Measurements from ENCODE around the gene ACADVL.

Gene ACADVL

GRCh38 chr17:7222972-7223292 is 3.2 kb downstream of the ACADVL start:
- Histone ChIP-seq H3K36me3 (ENCODE audit: control insufficient read depth, insufficient read depth, low read length) (peaks cover 43% of the 10 kb centered on the region), H3K9ac (ENCODE audit: low read length) (no peak overlapping the region), H3K27ac (ENCODE audit: low read depth, low read length) (no peak overlapping the region), H3K4me1 (ENCODE audit: control insufficient read depth, insufficient read depth, low read length) (peaks cover 17% of the 10 kb centered on the region), H3K27me3 (ENCODE audit: control insufficient read depth, insufficient read depth, low read length) (no peaks in the 10 kb centered on the region), H3K4me3 (ENCODE audit: low read length) (no peak overlapping the region)

GRCh38 chr17:7223375-7223774 is 3.6 kb downstream of the ACADVL start:
- H3K36me3 ChIP-seq (ENCODE audit: control insufficient read depth, insufficient read depth, low read length) = peaks cover 44% of the 10 kb centered on the region
- H3K27me3 ChIP-seq (ENCODE audit: control insufficient read depth, insufficient read depth, low read length) = no peaks in the 10 kb centered on the region
- no peak overlapping the region for H3K27ac ChIP-seq (ENCODE audit: low read depth, low read length)
- H3K9ac ChIP-seq (ENCODE audit: low read length) = no peak overlapping the region
- peaks cover 14% of the 10 kb centered on the region for H3K4me1 ChIP-seq (ENCODE audit: control insufficient read depth, insufficient read depth, low read length)
- H3K4me3 ChIP-seq (ENCODE audit: low read length) = no peak overlapping the region

- no peak overlapping the region for H3K9ac ChIP-seq (ENCODE audit: low read length)
- H3K27me3 ChIP-seq (ENCODE audit: control insufficient read depth, insufficient read depth, low read length) = no peaks in the 10 kb centered on the region
- no peak overlapping the region for H3K27ac ChIP-seq (ENCODE audit: low read depth, low read length)
- H3K4me3 ChIP-seq (ENCODE audit: low read length) = no peak overlapping the region
- H3K36me3 ChIP-seq (ENCODE audit: control insufficient read depth, insufficient read depth, low read length) = peaks cover 52% of the 10 kb centered on the region
- H3K4me1 ChIP-seq (ENCODE audit: control insufficient read depth, insufficient read depth, low read length) = peaks cover 14% of the 10 kb centered on the region
These were observed 4.4 kb downstream of the ACADVL start for GRCh38 chr17:7224110-7224509.

- H3K27ac ChIP-seq (ENCODE audit: low read depth, low read length) = no peak overlapping the region
- H3K27me3 ChIP-seq (ENCODE audit: control insufficient read depth, insufficient read depth, low read length) = no peaks in the 10 kb centered on the region
- no peak overlapping the region for H3K4me3 ChIP-seq (ENCODE audit: low read length)
- H3K4me1 ChIP-seq (ENCODE audit: control insufficient read depth, insufficient read depth, low read length) = peaks cover 10% of the 10 kb centered on the region
- peaks cover 57% of the 10 kb centered on the region for H3K36me3 ChIP-seq (ENCODE audit: control insufficient read depth, insufficient read depth, low read length)
- no peak overlapping the region for H3K9ac ChIP-seq (ENCODE audit: low read length)
These were observed 4.9 kb downstream of the ACADVL start for GRCh38 chr17:7224661-7225111.

- Histone ChIP-seq H3K27ac (ENCODE audit: low read depth, low read length) (no peak overlapping the region), H3K4me3 (ENCODE audit: low read length) (no peak overlapping the region), H3K36me3 (ENCODE audit: control insufficient read depth, insufficient read depth, low read length) (peaks cover 63% of the 10 kb centered on the region), H3K4me1 (ENCODE audit: control insufficient read depth, insufficient read depth, low read length) (peaks cover 4% of the 10 kb centered on the region), H3K9ac (ENCODE audit: low read length) (no peak overlapping the region), H3K27me3 (ENCODE audit: control insufficient read depth, insufficient read depth, low read length) (no peaks in the 10 kb centered on the region)
These were observed 6.1 kb downstream of the ACADVL start for GRCh38 chr17:7225711-7226331.

GRCh38 chr17:7226721-7227710 is 7.3 kb downstream of the ACADVL start:
- Histone ChIP-seq H3K4me1 (ENCODE audit: control insufficient read depth, insufficient read depth, low read length) (no peaks in the 10 kb centered on the region), H3K4me3 (ENCODE audit: low read length) (no peak overlapping the region), H3K9ac (ENCODE audit: low read length) (no peak overlapping the region), H3K36me3 (ENCODE audit: control insufficient read depth, insufficient read depth, low read length) (peaks cover 61% of the 10 kb centered on the region), H3K27ac (ENCODE audit: low read depth, low read length) (no peak overlapping the region), H3K27me3 (ENCODE audit: control insufficient read depth, insufficient read depth, low read length) (no peaks in the 10 kb centered on the region)

GRCh38 chr17:7228920-7229319 is 9.2 kb downstream of the ACADVL start:
- H3K36me3 ChIP-seq (ENCODE audit: control insufficient read depth, insufficient read depth, low read length) = peaks cover 43% of the 10 kb centered on the region
- peaks cover 2% of the 10 kb centered on the region for H3K4me1 ChIP-seq (ENCODE audit: control insufficient read depth, insufficient read depth, low read length)
- H3K9ac ChIP-seq (ENCODE audit: low read length) = no peak overlapping the region
- H3K4me3 ChIP-seq (ENCODE audit: low read length) = no peak overlapping the region
- H3K27me3 ChIP-seq (ENCODE audit: control insufficient read depth, insufficient read depth, low read length) = no peaks in the 10 kb centered on the region
- H3K27ac ChIP-seq (ENCODE audit: low read depth, low read length) = no peak overlapping the region

- no peak overlapping the region for H3K9ac ChIP-seq (ENCODE audit: low read length)
- H3K27ac ChIP-seq (ENCODE audit: low read depth, low read length) = no peak overlapping the region
- H3K4me3 ChIP-seq (ENCODE audit: low read length) = no peak overlapping the region
- no peaks in the 10 kb centered on the region for H3K27me3 ChIP-seq (ENCODE audit: control insufficient read depth, insufficient read depth, low read length)
- H3K36me3 ChIP-seq (ENCODE audit: control insufficient read depth, insufficient read depth, low read length) = peaks cover 39% of the 10 kb centered on the region
- peaks cover 2% of the 10 kb centered on the region for H3K4me1 ChIP-seq (ENCODE audit: control insufficient read depth, insufficient read depth, low read length)
These were observed 9.8 kb downstream of the ACADVL start for GRCh38 chr17:7229504-7229903.

GRCh38 chr17:7232114-7232513 is 12.4 kb downstream of the ACADVL start:
- H3K9ac ChIP-seq (ENCODE audit: low read length) = no peak overlapping the region

GRCh38 chr17:7233701-7234082 is 14.0 kb downstream of the ACADVL start:
- H3K4me1 ChIP-seq (ENCODE audit: control insufficient read depth, insufficient read depth, low read length) = peaks cover 9% of the 10 kb centered on the region
- H3K4me3 ChIP-seq (ENCODE audit: low read length) = peak overlapping the region; percentile 73
- H3K27me3 ChIP-seq (ENCODE audit: control insufficient read depth, insufficient read depth, low read length) = no peaks in the 10 kb centered on the region

More at GRCh38 chr17:7232114-7232513, 12.4 kb downstream of the ACADVL start:
- no peak overlapping the region for H3K4me3 ChIP-seq (ENCODE audit: low read length)
- H3K27me3 ChIP-seq (ENCODE audit: control insufficient read depth, insufficient read depth, low read length) = no peaks in the 10 kb centered on the region
- no peak overlapping the region for H3K27ac ChIP-seq (ENCODE audit: low read depth, low read length)
- peaks cover 33% of the 10 kb centered on the region for H3K36me3 ChIP-seq (ENCODE audit: control insufficient read depth, insufficient read depth, low read length)
- peaks cover 5% of the 10 kb centered on the region for H3K4me1 ChIP-seq (ENCODE audit: control insufficient read depth, insufficient read depth, low read length)

GRCh38 chr17:7234083-7234951 is 14.6 kb downstream of the ACADVL start, which contains the start of gene DVL2:
Gene DVL2 (minus strand): TSS chr17:7234517. CDS start chr17:7234262, 255 bp downstream.
- Histone ChIP-seq H3K27ac (ENCODE audit: low read depth, low read length) (peak within 1 kb of the TSS; percentile 80), H3K4me1 (ENCODE audit: control insufficient read depth, insufficient read depth, low read length) (peaks cover 9% of the 10 kb centered on the region), H3K27me3 (ENCODE audit: control insufficient read depth, insufficient read depth, low read length) (no peaks in the 10 kb centered on the region), H3K9ac (ENCODE audit: low read length) (peak within 1 kb of the TSS; percentile 59), H3K36me3 (ENCODE audit: control insufficient read depth, insufficient read depth, low read length) (peaks cover 17% of the 10 kb centered on the region), H3K4me3 (ENCODE audit: low read length) (peak within 1 kb of the TSS; percentile 73)

More at GRCh38 chr17:7233701-7234082, 14.0 kb downstream of the ACADVL start:
- Histone ChIP-seq H3K36me3 (ENCODE audit: control insufficient read depth, insufficient read depth, low read length) (peaks cover 23% of the 10 kb centered on the region), H3K9ac (ENCODE audit: low read length) (peak overlapping the region; percentile 59), H3K27ac (ENCODE audit: low read depth, low read length) (peak overlapping the region; percentile 80)

Data from rectal smooth muscle tissue (tissue), 1 donor.